ENCODE data around the gene ORC2.
"Not testable (repeated sequence)": the region's sequence is repeated elsewhere in the genome, so short reads cannot be mapped to it uniquely, and the experiment has no call there.

Gene ORC2

GRCh38 chr2:200963124-200963917 is at the start of gene ORC2:
Gene ORC2, minus strand, starts transcription at chr2:200963660. Its CDS starts 5,537 bp downstream, at chr2:200958123.
- DNase-seq, result peak; percentile 99

- DNase-seq, result no peak
Observed at GRCh38 chr2:201008296-201008829, 44.9 kb upstream of the ORC2 start.

GRCh38 chr2:201007584-201007998 is 44.1 kb upstream of the ORC2 start:
- DNase-seq, result peak; percentile 7

GRCh38 chr2:201006704-201007103 is 43.2 kb upstream of the ORC2 start:
- no peak for DNase-seq

GRCh38 chr2:201004370-201004769 is 40.9 kb upstream of the ORC2 start:
- DNase-seq, result no peak

GRCh38 chr2:200993097-200993496 is 29.6 kb upstream of the ORC2 start:
- DNase-seq, result no peak

- no peak for DNase-seq
Observed at GRCh38 chr2:200987137-200987536, 23.7 kb upstream of the ORC2 start.

GRCh38 chr2:200985799-200986198 is 22.3 kb upstream of the ORC2 start:
- DNase-seq, result no peak

- no peak for DNase-seq
Observed at GRCh38 chr2:200976710-200977109, 13.2 kb upstream of the ORC2 start.

GRCh38 chr2:200975672-200976071 is 12.2 kb upstream of the ORC2 start:
- no peak for DNase-seq

- not testable (repeated sequence) for DNase-seq
Observed at GRCh38 chr2:200970057-200970456, 6.6 kb upstream of the ORC2 start.

- DNase-seq, result no peak
Observed at GRCh38 chr2:200968735-200969134, 5.3 kb upstream of the ORC2 start.

- DNase-seq, result no peak
Observed at GRCh38 chr2:200968162-200968561, 4.7 kb upstream of the ORC2 start.

GRCh38 chr2:200966770-200967169 is 3.3 kb upstream of the ORC2 start:
- DNase-seq, result peak; percentile 33

GRCh38 chr2:200964498-200964897 is 1.0 kb upstream of the ORC2 start:
- no peak for DNase-seq

GRCh38 chr2:200963918-200964252 is 425 bp upstream of the ORC2 start:
- DNase-seq, result not testable (repeated sequence)

- DNase-seq, result no peak
Observed at GRCh38 chr2:200962811-200963123, 693 bp downstream of the ORC2 start.

- DNase-seq, result no peak
Observed at GRCh38 chr2:200961674-200962073, 1.8 kb downstream of the ORC2 start.

- no peak for DNase-seq
Observed at GRCh38 chr2:200950378-200950777, 13.1 kb downstream of the ORC2 start.

- no peak for DNase-seq
Observed at GRCh38 chr2:200945395-200945729, 18.1 kb downstream of the ORC2 start.

- DNase-seq, result no peak
Observed at GRCh38 chr2:200944467-200945394, 18.7 kb downstream of the ORC2 start.

- DNase-seq, result no peak
Observed at GRCh38 chr2:200943527-200944105, 19.8 kb downstream of the ORC2 start.

- no peak for DNase-seq
Observed at GRCh38 chr2:200939832-200940231, 23.6 kb downstream of the ORC2 start.
